GM12891 (cell line): ENCODE results near the gene PDGFC.

ENCODE experiments used
- DNase-seq: peaks from one replicate; pipeline ENCODE4 v3.0.0; 2011; ENCODE audit warnings: low spot score; ENCODE audit not compliant: insufficient read length
- FAIRE-seq: peaks from 2 replicates; lab custom pipeline; 2011; peaks lifted over from hg19 to GRCh38; lab: Jason Lieb, UNC
- PAX5 ChIP-seq: IDR thresholded peaks from 2 replicates; pipeline ENCODE4 v1.6.1; 2011; ENCODE audit warnings: low read length, moderate library complexity, mild to moderate bottlenecking; ENCODE audit not compliant: insufficient read depth, severe bottlenecking
- POLR2A ChIP-seq: IDR thresholded peaks from 2 replicates; pipeline ENCODE4 v1.6.1; 2011; ENCODE audit warnings: low read depth, low read length, control low read depth
- POLR2AphosphoS5 ChIP-seq: IDR thresholded peaks from 2 replicates; pipeline ENCODE4 v1.6.1; 2011; ENCODE audit warnings: low read depth, low read length, control low read depth
- POU2F2 ChIP-seq: IDR thresholded peaks from 2 replicates; pipeline ENCODE4 v1.6.1; 2011; ENCODE audit warnings: low read depth, mild to moderate bottlenecking, control low read depth, low read length, moderate library complexity
- SPI1 ChIP-seq: IDR thresholded peaks from 2 replicates; pipeline ENCODE4 v1.6.1; 2011; ENCODE audit warnings: low read depth, low read length, control low read depth
- TAF1 ChIP-seq: IDR thresholded peaks from 2 replicates; pipeline ENCODE4 v1.6.1; 2011; ENCODE audit warnings: low read depth, low read length, control low read depth

Gene PDGFC

GRCh38 chr4:156738766-156739165 is 232.8 kb downstream of the PDGFC start:
- TF ChIP-seq POU2F2 (no peak), TAF1 (no peak), PAX5 (no peak), POLR2AphosphoS5 (no peak), SPI1 (no peak), POLR2A (no peak)
- DNase-seq = no peak
- no peak for FAIRE-seq

GRCh38 chr4:156734965-156735895 is 236.4 kb downstream of the PDGFC start:
- FAIRE-seq (no peak), DNase-seq (no peak)
- TF ChIP-seq PAX5 = no peak
- no peak for TF ChIP-seq POLR2AphosphoS5
- TF ChIP-seq SPI1 = no peak
- TF ChIP-seq TAF1 = no peak
- TF ChIP-seq POU2F2 = no peak
- no peak for TF ChIP-seq POLR2A

- DNase-seq (no peak), FAIRE-seq (no peak)
- no peak for TF ChIP-seq POLR2A
- TF ChIP-seq POLR2AphosphoS5 = no peak
- TF ChIP-seq SPI1 = no peak
- no peak for TF ChIP-seq PAX5
- no peak for TF ChIP-seq TAF1
- no peak for TF ChIP-seq POU2F2
These were observed 238.0 kb downstream of the PDGFC start for GRCh38 chr4:156733582-156733981.

GRCh38 chr4:156732634-156733033 is 239.0 kb downstream of the PDGFC start:
- FAIRE-seq (no peak), DNase-seq (no peak)
- no peak for TF ChIP-seq POLR2A
- TF ChIP-seq POU2F2 = no peak
- TF ChIP-seq PAX5 = no peak

- DNase-seq (no peak), FAIRE-seq (no peak)
- TF ChIP-seq POLR2A (no peak), POU2F2 (no peak), PAX5 (no peak), SPI1 (no peak), TAF1 (no peak), POLR2AphosphoS5 (no peak)
These were observed 242.2 kb downstream of the PDGFC start for GRCh38 chr4:156729416-156729815.

- TF ChIP-seq PAX5 (no peak), POLR2A (no peak), POLR2AphosphoS5 (no peak), SPI1 (no peak), TAF1 (no peak), POU2F2 (no peak)
- DNase-seq = no peak
- FAIRE-seq = no peak
These were observed 246.3 kb downstream of the PDGFC start for GRCh38 chr4:156725257-156725656.

GRCh38 chr4:156723951-156724668 is 247.5 kb downstream of the PDGFC start:
- no peak for DNase-seq
- no peak for TF ChIP-seq POLR2A
- no peak for TF ChIP-seq SPI1
- no peak for TF ChIP-seq POLR2AphosphoS5
- TF ChIP-seq PAX5 = no peak
- TF ChIP-seq POU2F2 = no peak
- TF ChIP-seq TAF1 = no peak
- no peak for FAIRE-seq

- TF ChIP-seq POLR2AphosphoS5 = no peak
- TF ChIP-seq POLR2A = no peak
- TF ChIP-seq TAF1 = no peak
- no peak for TF ChIP-seq PAX5
- no peak for TF ChIP-seq POU2F2
- no peak for TF ChIP-seq SPI1
- DNase-seq (no peak), FAIRE-seq (no peak)
These were observed 253.4 kb downstream of the PDGFC start for GRCh38 chr4:156718226-156718625.

GRCh38 chr4:156711193-156711590 is 260.4 kb downstream of the PDGFC start:
- TF ChIP-seq POLR2AphosphoS5 = no peak
- TF ChIP-seq TAF1 = no peak
- no peak for TF ChIP-seq POU2F2
- no peak for TF ChIP-seq PAX5
- no peak for TF ChIP-seq SPI1
- no peak for TF ChIP-seq POLR2A
- DNase-seq (no peak), FAIRE-seq (no peak)
